SIG-M5 treated with dmso at 0.1 percent for 504 hours (cell line): ENCODE results near the gene NFATC2.
"Not testable (repeated sequence)": the region's sequence is repeated elsewhere in the genome, so short reads cannot be mapped to it uniquely, and the experiment has no call there.

Source experiments
- DNase-seq: peaks from one replicate; lab custom pipeline; 2025; ENCODE audit not compliant: unreplicated experiment; lab: John Stamatoyannopoulos, UW

Gene NFATC2

DNA sequence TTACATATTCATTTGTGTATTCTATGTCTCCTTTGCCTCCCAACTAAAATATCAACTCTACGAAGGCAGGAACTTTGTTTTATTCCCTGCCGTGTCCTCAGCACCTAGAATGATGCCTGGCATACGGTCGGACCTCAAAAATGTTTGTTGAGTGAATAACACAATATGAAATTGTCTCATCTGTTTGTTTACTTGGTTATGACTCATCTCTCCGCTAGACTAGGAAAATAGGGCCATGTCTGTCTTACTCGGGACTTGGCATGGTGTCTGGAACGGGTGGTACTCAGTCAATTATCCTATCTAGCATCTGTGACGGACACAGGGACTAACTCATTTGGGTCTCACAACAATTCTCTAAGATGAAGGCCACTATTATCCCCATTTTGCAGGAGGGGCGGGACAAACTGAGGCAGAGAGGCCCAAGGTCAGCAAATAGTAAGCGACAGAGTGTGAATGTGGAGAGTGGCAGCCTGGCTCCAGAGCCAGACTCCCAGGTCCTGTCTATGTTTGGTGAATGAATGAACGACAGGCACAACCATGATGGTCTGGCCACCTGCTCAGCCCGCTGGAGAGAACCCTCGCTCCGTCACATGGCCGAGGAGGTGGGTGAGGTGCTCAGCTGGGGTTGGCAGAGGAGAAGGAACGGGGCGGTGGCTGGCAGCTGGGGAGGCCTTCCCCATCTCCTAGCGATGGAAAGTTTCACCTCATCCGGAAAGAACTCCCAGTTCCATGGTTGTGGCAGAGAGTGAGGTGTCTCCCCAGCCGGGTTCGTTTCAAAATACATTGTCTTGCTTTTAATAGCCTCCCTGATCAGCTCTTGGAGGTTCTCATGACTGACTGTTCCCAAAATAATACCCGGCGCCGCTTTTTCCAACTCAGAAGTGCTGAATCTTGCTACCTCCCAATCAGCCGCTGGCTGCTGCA is 27.6 kb upstream of the NFATC2 start:
- no peak for DNase-seq

DNA sequence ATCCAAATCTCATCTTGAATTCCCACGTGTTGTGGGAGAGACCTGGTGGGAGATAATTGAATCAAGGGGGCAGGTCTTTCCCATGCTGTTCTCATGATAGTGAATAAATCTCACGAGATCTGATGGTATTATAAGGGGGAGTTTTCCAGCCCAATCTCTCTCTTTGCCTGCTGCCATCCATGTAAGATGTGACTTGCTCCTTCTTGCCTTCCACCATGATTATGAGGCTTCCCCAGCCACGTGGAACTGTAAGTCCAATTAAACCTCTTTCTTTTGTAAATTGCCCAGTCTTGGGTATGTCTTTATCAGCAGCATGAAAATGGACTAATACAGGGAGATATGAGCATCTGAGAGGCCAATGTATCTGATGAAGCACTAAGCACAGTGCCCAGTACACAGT is 26.0 kb upstream of the NFATC2 start:
- not testable (repeated sequence) for DNase-seq

DNA sequence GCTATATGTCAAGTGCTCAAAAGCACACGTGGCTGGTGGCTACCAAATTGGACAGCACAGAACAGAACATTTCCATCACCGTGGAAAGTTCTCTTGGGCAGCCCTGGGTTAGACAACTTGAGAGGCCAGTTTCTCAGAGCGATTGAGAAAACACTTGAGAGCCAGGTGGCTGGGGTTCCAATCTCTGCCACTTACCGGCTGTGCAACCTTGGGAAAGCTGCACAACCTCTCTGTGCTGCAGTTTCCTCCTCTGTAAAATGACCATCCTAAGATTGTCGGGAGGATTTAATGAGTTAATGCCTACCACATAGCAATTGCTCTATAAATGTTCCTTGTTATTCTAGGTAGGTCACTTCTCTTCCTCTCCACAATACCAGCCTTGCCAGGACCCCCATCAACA is 25.1 kb upstream of the NFATC2 start:
- no peak for DNase-seq

DNA sequence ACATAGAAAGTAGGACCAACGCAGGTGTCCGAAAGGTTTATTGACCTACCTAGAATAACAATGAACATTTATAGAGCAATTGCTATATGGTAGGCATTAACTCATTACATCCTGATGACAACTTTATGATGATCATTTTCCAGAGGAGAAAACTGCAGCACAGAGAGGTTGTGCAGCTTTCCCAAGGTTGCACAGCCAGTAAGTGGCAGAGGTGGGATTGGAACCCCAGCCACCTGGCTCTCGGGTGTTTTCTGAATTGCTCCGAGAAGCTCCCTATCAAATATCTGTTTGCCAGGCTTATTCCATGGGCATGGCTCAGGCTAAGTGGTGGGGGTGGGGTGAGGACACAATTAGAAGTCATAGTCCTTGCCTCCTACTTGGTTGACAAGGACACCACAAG is 24.1 kb upstream of the NFATC2 start:
- DNase-seq, result no peak

DNA sequence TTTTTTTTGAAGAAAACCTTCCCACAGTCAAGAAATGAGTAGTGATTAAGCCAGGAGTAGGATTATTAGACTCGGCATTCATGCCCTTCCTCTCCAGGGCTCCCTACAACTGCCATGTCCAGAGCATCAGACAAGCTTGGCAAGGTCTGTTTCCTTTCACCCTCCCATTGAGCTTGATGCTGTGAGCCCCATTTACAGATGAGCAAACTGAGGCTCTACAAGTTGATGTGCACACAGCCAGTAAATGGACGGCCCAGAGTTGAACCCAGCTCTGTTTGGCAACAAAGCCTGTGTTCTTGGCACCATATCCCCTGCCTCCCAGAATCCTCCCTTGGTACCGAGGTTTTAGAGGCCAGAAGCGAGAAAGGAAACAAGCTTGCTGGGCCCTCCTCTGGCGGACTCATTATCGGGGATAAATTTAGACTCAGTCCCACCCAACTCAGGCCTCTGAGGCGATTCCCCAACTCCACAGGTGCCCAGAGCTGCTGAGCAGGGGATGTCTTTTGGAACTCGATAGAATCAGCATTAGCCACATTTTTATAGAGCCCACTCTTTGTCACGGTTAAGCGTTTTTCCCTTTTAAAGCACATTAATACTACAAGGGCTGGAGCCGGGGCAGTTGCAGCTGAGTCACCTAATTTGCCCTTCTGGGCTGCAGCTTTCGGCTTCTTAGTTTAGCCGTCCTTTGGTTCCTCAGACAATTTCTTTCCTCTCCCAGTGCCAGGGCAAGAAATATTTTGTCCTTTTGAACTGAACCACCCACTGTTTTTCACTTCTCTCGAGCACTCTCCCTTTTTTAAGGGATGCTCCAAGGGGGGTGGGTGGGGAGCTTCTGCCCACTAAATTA is 23.0 kb upstream of the NFATC2 start:
- DNase-seq, result no peak

DNA sequence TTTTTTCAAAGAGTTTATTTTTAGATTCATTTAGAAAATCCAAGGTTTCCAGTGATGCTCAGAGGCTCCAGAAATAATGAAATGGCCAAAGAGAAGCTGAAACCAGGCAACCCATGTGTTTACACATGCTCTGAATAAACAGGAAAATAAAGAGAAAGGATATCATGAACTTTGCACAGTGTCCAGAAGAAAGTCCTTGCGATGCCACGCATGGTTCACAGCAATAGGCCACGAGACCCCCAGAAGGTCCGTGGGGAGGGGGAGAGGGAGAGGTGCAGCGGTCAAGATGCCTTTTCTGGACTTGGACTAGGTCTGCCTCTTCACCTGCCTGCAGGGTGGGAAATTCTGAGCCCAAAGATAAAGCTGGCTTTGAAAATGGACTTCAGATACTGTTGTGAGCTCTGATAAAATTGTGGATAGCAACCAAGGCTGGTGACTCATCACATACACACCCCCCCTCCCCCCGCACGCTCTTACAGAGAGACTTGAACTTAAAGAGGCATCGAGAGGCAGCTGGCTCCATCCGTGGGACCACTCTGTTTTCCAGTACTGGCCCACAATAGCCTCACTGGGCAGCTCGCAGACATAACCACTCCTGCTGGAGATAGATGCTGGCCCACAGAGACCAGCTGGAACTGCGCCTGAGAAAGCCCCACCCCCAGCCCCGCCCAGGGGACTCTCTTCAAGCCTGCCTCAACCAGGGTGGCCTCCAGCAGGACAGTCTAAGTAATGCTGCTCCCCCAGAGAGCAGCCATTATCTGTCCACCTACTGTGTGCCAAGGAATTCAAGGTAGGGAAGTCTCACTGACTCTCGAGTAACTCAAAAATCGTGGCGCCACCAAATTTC is 21.2 kb upstream of the NFATC2 start:
- no peak for DNase-seq

DNA sequence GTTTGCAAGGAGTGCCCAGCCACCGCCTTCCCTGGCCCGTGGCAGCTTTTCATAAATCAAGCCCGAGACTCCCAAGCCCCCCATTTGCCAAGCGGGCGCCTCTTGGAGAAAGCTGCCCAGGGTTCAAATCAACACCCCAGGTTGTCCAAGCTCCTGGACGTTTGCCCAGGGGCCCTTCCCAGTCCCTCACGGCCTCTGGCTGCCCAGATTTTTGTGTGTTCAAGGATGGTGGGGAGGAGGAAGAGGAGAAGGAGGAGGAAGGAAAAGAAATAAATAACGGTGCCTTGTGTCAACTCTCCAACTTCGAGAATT is 20.6 kb upstream of the NFATC2 start:
- no peak for DNase-seq

DNA sequence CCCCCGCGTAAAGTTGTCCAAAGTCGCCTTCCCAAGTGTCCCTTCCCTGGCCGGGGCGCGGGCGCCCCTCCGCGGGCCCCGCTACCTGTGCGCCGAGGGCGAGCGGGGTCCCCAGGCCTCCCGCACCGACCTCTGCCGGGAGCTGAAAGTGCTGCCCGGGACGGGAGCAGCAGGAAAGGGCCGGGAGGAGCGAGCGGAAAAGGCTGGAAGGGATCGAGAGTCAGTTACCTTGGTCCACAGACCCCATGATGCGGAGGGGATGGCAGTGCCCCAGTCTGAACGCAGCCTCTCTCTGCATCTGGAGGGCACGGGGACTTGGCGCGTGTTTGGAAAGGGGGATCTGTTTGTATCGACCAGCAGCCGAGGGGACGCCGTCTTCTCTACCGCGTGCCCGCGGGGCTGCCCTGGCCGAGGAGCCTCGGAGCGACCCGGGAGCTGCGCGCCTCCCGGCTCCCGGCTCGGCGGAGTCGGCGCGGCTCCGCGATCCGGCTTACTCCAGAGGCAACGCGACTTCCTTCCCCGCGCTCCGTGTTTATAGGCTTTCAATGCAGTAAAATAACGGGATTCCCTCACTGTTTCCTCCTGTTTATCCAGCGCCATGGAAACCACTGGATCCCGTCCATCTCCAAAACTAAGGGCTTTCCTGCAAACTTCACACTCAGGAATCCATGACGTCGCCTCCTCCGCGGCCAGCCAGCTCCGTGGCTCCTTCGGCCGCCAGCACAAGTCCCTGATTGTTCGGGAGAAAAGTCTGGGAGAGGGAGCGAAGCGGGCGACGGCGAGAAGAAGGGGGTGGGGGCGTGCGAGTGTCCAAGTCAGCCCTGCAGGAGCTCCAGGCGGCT is 20.0 kb upstream of the NFATC2 start:
- DNase-seq, result peak; percentile 31

DNA sequence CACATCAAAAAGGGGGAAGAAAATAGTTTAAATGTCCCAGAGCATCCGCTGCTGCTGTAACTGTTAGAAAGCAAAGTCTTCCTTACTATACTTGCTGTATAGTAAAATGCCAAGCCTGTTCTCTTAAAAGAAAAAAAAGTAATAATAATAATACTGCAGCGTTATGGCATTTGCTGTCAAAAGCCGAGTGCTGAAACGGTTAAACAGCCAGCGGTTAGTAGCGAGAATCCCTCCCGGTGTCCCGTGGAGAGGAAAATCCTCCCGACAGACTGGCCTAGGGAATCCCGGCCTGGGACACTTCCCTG is 19.5 kb upstream of the NFATC2 start:
- no peak for DNase-seq

DNA sequence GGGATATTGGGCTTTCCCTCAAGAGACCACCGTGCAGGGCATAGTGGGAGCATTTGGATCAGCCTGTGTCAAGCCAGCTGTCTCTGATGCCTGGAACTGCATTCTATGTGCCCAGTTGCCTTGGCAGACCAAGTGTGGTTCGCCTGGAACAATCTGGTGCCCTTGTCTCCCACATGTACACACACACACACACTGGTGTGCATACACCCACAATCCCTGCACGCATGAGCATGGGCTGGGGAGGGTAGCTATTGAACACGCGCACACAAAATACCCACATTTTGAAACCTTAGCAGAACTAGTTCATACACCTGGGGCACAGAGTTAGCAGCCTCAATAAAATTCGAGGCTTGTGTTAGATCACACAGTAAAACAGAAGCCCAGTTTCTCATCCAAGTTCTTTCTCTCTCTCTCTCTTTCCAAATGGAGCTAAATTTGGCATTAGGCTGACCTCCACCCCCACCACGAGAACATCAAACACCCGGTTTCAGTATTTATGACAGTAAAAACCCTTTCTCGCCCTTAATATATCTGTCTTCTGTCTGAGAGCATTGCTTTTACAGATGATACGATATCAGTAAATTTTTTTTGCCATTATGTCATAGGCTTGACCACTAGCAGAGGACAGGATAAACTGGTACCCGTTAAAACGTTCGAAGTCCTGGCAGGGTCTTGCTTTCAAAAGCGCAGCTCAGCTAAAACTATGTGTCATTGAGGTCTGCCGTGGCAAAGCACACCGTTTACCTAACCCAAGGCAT is 18.2 kb upstream of the NFATC2 start:
- DNase-seq, result no peak

DNA sequence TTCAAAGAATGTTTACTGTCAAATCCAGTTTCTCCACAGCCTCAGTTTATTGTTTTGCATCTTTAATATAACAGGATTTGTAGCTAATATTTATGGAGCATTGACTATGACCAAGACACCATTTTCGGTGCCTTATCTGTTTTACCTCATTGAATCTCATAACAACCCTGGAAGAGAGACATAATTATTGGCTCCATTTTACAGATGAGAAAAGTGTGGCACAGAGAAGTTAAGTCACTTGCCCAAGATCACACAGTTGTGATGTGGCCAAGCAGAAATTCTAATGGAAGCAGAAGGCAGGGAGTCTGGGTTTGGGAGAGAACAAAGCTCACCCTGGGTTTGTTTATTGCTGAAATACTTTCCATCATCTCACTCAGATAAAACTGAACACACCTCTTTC is 17.5 kb upstream of the NFATC2 start:
- DNase-seq, result no peak

DNA sequence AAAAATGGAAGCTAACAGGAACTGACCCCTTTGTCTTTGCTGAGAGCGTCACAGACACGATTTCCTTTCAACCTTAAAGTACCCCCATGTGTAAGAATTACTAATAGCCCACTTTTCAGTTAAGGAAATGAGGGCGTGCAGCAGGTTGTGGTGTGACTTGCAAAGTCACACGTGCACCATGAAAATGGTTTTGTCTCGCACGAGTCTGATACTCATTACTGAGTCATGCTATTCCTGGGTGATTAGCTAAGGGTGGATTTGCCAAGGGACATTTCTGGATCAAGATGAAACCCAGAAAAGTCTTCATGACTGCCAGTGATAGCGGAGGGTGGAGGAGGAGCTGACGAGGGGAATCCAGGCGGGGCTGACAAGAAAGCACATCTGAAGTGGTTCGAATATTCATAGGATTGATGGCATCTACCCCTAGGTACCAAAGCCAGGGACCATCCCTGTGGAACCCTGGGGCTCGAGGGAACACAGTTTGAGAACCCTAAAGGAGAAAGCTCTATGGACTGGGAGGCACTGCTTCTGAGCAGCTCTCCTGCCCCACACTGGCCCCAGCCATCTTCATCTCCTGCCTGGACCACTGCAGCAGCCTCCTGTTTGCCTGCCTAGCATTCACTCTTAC is 12.1 kb upstream of the NFATC2 start:
- no peak for DNase-seq

DNA sequence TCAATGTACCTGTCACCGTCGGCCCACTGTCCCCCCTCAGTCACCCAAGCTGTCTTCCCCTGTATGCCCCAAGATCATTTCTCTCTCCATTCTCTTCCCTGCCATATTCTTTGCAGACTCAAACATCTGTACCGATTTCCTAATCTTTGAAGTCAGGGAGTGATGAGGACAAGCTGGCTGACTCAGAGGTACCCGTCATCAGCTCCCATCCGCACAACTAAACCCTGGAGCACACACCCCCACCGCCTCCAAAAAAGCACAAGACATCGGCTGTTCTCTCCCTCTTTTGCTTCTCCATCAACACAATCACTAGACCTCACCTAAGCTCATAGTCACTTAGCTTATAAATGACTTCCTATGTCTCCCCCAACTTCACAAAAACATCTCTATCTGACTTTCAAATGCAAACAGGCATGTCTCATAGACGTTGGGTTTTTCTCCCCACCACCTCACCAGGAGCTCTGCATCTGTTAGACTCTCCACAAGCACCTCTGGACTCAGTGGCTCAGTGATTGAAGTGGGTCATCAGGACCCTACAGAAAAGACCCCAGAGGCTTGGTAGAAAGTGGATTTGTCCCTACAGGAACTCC is 11.5 kb upstream of the NFATC2 start:
- no peak for DNase-seq

DNA sequence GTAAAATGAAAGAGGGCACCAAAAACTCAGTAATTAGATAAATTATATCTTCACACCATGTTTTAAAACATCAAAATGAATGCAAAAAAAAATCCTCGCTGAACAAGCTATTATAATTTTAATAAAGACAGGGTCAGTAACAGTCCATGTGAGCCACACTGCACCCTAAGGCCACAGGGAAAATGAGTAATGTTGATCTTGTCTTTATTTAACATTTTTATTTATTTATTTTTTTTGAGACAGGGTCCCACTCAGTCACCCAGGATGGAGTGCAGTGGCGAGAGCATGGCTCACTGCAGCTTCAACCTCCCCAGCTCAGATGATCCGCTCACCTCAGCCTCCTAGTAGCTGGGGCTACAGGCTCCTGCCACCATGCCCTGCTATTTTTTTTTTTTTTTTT is 8.7 kb upstream of the NFATC2 start:
- DNase-seq, result no peak

DNA sequence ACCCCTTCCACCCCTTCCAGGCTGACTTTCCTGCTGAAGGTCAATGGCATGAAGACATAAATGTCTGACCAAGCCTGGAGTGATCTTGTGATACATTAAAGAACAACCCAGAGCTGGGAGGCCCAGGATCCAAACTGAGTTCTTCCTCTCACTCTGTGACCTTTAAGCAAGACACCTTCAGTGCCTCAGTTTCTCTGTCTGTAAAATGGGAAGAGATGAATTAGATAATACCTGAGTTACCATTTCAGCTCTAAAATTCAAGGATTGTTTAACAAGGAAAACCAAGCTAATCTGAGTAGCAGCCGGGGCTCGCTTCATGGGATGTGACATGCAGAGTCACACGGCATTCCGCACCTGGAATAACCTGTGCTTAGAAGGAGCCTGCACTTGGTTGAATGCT is 7.0 kb upstream of the NFATC2 start:
- DNase-seq, result no peak

DNA sequence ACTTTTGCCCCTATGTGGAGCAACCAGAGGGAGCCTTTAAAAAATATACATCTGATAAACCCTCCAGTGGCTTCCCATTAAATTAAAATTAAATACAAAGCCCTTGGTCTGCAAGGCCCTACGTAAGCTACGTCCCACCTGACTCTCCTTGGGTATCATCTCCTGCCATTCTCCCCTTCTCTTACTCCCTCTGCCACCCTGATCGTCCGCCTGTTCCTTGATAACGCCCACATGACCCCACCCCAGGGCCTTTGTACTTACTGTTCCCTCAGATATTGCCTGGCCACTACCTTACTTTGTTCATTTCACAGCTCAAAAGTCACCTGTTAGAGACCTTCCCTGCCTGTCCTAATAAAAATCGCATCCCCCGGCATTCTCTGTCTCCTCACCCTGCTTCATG is 5.4 kb upstream of the NFATC2 start:
- no peak for DNase-seq

DNA sequence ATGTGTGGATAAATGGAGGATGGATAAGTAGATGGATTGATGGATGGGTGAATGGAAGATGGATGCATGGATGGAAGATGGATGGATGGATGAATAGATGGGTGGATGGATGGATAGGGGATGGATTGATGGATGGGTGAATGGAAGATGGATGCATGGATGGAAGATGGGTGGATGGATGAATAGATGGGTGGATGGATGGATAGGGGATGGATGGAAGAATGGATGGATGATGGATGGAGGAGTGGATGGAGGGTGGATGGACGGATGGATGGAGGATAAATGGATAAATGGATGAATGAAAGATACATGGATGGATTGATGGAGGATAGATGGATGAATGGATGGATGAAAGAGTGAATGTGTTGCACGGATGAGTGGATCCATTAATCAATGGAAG is 3.0 kb upstream of the NFATC2 start:
- DNase-seq, result no peak

DNA sequence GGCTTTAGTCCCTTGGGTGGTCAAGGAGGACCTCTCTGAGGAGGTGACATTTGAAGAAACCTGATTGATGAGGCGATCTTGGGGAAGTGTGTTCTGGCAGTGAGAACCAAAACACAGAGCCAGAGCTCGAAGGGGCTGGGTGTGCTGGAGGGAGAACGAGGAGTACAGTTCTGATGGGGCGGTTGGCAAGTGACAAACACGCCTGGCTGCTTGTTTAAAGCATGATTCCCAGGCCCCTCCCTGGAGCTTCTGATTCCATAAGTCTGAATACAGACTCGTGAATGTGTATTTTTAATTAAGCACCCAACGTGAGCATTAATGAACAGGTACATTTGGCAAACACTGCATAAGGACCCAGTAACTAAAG is 886 bp upstream of the NFATC2 start:
- DNase-seq, result no peak

DNA sequence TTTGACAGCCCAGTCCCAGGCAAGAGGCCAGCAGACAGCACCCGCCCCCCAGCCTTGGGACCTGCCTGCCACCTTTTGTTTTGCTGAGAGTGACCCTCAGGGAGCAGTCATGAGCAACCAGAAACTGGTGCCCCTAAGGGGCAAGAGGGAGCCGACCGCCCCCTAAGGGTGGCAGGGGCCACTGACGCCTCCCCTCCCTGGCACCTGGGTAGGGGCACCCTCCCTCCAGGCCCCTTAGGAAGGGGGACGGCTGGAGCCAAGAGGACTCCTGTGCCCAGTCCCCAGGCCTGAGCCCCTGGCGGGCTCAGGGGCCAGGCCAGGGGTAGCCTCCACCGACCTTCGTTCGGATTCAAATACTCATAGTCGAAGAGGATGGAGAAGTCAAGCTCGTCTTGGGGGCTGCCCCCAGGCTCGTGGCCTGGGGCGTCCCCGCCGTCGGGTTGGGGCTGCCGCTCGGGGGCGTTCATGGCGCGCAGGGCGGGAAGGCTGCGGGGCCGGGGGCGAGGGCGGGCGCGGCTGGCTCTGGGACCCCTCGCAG is 417 bp downstream of the NFATC2 start:
- DNase-seq, result no peak
